ENCODE measurements around the gene RRP7A.

The RRP7A gene

DNA sequence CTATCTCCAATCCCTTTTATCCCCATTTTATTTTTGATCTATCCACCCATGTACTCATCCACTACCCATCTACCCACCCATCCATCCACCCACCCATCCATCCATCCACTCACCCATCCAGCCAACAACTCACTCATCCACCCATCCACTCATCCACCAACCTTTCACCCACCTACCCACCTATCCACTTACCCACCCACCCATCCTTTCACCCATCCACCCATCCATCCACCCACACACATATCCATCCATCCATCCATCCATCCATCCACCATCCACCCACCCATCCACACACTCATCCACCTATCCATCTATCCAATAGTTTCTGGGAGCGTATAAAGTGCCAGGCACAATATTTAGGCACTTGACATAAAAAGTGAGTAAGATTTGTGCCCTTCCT lies 48.2 kb downstream of the RRP7A start:
- ATAC-seq = no peak
- no peak for TF ChIP-seq ESRRG (CRISPR knock-in tag; IDR thresholded peaks at IDR 0.05)

DNA sequence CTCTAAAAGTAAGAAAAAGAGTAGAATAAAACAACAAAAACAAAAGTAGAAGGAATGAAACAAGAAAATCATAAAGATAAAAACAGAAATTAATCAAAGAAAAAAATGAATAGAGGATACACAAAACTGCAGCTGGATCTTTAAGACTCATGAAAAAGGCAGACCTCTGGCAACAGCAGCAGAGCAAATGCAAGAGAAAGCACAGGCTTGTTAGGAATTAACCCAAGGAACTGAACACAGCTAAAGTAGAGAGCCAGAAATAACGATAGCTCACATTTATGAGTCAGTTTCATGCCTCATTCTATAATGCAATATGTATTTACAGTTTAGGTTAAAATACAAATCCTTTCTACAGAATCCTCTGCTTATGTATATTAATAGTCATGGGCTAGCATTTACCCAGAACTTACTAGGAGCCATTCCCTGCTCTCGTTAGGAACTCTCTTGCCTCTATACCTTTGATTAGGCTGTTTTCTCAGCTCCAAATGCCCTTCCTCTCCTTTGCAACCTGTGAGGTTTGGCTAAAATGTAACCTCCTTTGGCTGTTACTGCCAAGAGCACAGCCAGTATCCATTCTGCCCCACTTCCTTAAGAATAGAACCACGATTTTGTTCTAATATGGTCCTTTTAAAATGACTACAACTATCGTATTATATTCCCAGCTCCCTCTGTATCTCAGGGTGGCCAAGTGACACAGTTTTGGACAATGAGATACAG lies 49.1 kb downstream of the RRP7A start:
- no peak for ATAC-seq
- TF ChIP-seq ISL1 (CRISPR knock-in tag; IDR thresholded peaks at IDR 0.05) (no peak), ZFP30 (CRISPR knock-in tag; IDR thresholded peaks at IDR 0.05) (no peak), TCF4 (CRISPR knock-in tag; IDR thresholded peaks at IDR 0.05; ENCODE audit: borderline replicate concordance) (no peak), ZC3H10 (CRISPR knock-in tag; IDR thresholded peaks at IDR 0.05) (no peak), PPARA (CRISPR knock-in tag; IDR thresholded peaks at IDR 0.05; ENCODE audit: borderline replicate concordance) (no peak), GLIS3 (CRISPR knock-in tag; IDR thresholded peaks at IDR 0.05) (no peak), ZNF8 (CRISPR knock-in tag; IDR thresholded peaks at IDR 0.05) (no peak), BACH2 (CRISPR knock-in tag; IDR thresholded peaks at IDR 0.05; ENCODE audit: borderline replicate concordance) (no peak), ZNF565 (CRISPR knock-in tag; conservative IDR thresholded peaks at IDR 0.05; ENCODE audit: low read depth) (no peak), ZNF70 (CRISPR knock-in tag; IDR thresholded peaks at IDR 0.05) (no peak), ARNTL (CRISPR knock-in tag; IDR thresholded peaks at IDR 0.05; ENCODE audit: borderline replicate concordance, low read depth) (no peak), RARB (CRISPR knock-in tag; IDR thresholded peaks at IDR 0.05) (no peak), SNAI2 (CRISPR knock-in tag; IDR thresholded peaks at IDR 0.05) (no peak)
- TF ChIP-seq, protein P1, sequence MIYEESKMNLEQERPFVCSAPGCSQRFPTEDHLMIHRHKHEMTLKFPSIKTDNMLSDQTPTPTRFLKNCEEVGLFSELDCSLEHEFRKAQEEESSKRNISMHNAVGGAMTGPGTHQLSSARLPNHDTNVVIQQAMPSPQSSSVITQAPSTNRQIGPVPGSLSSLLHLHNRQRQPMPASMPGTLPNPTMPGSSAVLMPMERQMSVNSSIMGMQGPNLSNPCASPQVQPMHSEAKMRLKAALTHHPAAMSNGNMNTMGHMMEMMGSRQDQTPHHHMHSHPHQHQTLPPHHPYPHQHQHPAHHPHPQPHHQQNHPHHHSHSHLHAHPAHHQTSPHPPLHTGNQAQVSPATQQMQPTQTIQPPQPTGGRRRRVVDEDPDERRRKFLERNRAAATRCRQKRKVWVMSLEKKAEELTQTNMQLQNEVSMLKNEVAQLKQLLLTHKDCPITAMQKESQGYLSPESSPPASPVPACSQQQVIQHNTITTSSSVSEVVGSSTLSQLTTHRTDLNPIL (CRISPR knock-in tag; IDR thresholded peaks at IDR 0.05; ENCODE audit: low read depth) = no peak
- TF ChIP-seq, protein P2, sequence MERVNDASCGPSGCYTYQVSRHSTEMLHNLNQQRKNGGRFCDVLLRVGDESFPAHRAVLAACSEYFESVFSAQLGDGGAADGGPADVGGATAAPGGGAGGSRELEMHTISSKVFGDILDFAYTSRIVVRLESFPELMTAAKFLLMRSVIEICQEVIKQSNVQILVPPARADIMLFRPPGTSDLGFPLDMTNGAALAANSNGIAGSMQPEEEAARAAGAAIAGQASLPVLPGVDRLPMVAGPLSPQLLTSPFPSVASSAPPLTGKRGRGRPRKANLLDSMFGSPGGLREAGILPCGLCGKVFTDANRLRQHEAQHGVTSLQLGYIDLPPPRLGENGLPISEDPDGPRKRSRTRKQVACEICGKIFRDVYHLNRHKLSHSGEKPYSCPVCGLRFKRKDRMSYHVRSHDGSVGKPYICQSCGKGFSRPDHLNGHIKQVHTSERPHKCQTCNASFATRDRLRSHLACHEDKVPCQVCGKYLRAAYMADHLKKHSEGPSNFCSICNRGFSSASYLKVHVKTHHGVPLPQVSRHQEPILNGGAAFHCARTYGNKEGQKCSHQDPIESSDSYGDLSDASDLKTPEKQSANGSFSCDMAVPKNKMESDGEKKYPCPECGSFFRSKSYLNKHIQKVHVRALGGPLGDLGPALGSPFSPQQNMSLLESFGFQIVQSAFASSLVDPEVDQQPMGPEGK (CRISPR knock-in tag; IDR thresholded peaks at IDR 0.05; ENCODE audit: borderline replicate concordance) = no peak
- TF ChIP-seq, protein P3, sequence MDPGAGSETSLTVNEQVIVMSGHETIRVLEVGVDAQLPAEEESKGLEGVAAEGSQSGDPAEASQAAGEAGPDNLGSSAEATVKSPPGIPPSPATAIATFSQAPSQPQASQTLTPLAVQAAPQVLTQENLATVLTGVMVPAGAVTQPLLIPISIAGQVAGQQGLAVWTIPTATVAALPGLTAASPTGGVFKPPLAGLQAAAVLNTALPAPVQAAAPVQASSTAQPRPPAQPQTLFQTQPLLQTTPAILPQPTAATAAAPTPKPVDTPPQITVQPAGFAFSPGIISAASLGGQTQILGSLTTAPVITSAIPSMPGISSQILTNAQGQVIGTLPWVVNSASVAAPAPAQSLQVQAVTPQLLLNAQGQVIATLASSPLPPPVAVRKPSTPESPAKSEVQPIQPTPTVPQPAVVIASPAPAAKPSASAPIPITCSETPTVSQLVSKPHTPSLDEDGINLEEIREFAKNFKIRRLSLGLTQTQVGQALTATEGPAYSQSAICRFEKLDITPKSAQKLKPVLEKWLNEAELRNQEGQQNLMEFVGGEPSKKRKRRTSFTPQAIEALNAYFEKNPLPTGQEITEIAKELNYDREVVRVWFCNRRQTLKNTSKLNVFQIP (CRISPR knock-in tag; IDR thresholded peaks at IDR 0.05; ENCODE audit: borderline replicate concordance, low read depth) = no peak

DNA sequence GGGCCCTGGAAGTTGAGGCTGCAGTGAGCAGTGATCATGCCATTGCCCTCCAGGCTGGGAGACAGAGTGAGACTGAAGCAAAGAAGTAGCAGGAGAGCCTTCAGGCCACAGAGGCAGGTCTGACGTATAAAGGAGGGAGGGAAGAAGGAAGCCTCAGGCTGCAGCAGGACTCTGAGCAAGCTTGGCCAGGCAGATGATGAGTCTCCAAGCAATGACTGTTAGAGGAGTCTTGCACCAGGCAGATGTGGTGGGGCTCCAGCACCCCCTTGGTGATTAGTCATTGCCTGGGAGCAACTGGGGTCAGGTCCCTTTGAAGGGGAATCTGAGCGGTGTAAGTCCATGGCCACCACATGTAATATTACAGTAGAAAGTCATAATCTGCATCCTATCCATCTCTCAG lies 50.8 kb downstream of the RRP7A start:
- no peak for ATAC-seq
- no peak for TF ChIP-seq ZFP30 (CRISPR knock-in tag; IDR thresholded peaks at IDR 0.05)
- TF ChIP-seq ZNF565 (CRISPR knock-in tag; conservative IDR thresholded peaks at IDR 0.05; ENCODE audit: low read depth) = no peak
- no peak for TF ChIP-seq BACH2 (CRISPR knock-in tag; IDR thresholded peaks at IDR 0.05; ENCODE audit: borderline replicate concordance)
- TF ChIP-seq TOX (CRISPR knock-in tag; IDR thresholded peaks at IDR 0.05; ENCODE audit: borderline replicate concordance) = no peak

DNA sequence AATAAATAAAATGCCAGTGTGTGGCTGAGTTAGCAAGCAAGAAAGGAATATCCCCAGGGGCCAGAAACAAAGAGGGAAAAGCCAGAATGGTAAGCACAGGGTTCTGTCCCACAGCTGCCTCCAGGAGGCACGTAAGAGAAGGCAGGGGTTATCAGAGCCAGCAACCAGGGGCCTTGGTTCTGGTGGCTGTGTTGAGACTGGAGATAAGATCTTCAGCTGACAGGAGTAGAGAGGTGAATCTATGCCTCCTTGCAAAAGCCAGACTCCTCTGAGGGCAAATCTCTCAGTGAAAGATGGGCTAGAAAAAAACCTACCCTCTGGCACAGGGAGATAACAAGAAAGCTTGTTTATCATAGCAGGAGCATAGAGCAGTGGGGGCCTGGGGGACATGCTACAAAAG lies 57.6 kb downstream of the RRP7A start:
- TF ChIP-seq, protein P1 (CRISPR knock-in tag; IDR thresholded peaks at IDR 0.05; ENCODE audit: low read depth) = no peak
- TF ChIP-seq RARB (CRISPR knock-in tag; IDR thresholded peaks at IDR 0.05) (no peak), ZNF8 (CRISPR knock-in tag; IDR thresholded peaks at IDR 0.05) (no peak), BACH2 (CRISPR knock-in tag; IDR thresholded peaks at IDR 0.05; ENCODE audit: borderline replicate concordance) (no peak), ZNF70 (CRISPR knock-in tag; IDR thresholded peaks at IDR 0.05) (no peak), TOX (CRISPR knock-in tag; IDR thresholded peaks at IDR 0.05; ENCODE audit: borderline replicate concordance) (no peak), CSDC2 (CRISPR knock-in tag; IDR thresholded peaks at IDR 0.05) (no peak), ZC3H10 (CRISPR knock-in tag; IDR thresholded peaks at IDR 0.05) (no peak), PPARA (CRISPR knock-in tag; IDR thresholded peaks at IDR 0.05; ENCODE audit: borderline replicate concordance) (no peak), ARNTL (CRISPR knock-in tag; IDR thresholded peaks at IDR 0.05; ENCODE audit: borderline replicate concordance, low read depth) (no peak), ZNF565 (CRISPR knock-in tag; conservative IDR thresholded peaks at IDR 0.05; ENCODE audit: low read depth) (no peak)
- TF ChIP-seq, protein P3 (CRISPR knock-in tag; IDR thresholded peaks at IDR 0.05; ENCODE audit: borderline replicate concordance, low read depth) = no peak
- TF ChIP-seq, protein P4, sequence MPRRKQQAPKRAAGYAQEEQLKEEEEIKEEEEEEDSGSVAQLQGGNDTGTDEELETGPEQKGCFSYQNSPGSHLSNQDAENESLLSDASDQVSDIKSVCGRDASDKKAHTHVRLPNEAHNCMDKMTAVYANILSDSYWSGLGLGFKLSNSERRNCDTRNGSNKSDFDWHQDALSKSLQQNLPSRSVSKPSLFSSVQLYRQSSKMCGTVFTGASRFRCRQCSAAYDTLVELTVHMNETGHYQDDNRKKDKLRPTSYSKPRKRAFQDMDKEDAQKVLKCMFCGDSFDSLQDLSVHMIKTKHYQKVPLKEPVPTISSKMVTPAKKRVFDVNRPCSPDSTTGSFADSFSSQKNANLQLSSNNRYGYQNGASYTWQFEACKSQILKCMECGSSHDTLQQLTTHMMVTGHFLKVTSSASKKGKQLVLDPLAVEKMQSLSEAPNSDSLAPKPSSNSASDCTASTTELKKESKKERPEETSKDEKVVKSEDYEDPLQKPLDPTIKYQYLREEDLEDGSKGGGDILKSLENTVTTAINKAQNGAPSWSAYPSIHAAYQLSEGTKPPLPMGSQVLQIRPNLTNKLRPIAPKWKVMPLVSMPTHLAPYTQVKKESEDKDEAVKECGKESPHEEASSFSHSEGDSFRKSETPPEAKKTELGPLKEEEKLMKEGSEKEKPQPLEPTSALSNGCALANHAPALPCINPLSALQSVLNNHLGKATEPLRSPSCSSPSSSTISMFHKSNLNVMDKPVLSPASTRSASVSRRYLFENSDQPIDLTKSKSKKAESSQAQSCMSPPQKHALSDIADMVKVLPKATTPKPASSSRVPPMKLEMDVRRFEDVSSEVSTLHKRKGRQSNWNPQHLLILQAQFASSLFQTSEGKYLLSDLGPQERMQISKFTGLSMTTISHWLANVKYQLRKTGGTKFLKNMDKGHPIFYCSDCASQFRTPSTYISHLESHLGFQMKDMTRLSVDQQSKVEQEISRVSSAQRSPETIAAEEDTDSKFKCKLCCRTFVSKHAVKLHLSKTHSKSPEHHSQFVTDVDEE (CRISPR knock-in tag; IDR thresholded peaks at IDR 0.05) = no peak
- no peak for ATAC-seq
